Fibroblast of villous mesenchyme (primary cell): ENCODE results near the gene SEL1L. TPM values are rescaled to one million over a fixed set of nuclear protein-coding genes. Genes with fewer than 3 reads are reported as not detected.
"Not testable (repeated sequence)": the region's sequence is repeated elsewhere in the genome, so short reads cannot be mapped to it uniquely, and the experiment has no call there.

Experiments
- DNase-seq: peaks from one replicate; pipeline ENCODE4 v3.0.0-alpha.2; 2010; ENCODE audit warnings: low read depth
- H3K4me3 ChIP-seq: 2 replicates; pipeline ENCODE4 v1.5.1; 2011; ENCODE audit warnings: low read depth, mild to moderate bottlenecking, low read length
- total RNA-seq: library from RNA; depleted of rRNA; stranded (reverse); fragments of >200 nt; gene quantifications from 2 replicates; pipeline ENCODE4 v1.2.3, GENCODE V29; 2012
- TF ChIP-seq, protein P1 (sequence below): IDR thresholded peaks from 2 replicates; pipeline ENCODE4 v1.5.1; 2012; ENCODE audit warnings: low read depth, mild to moderate bottlenecking, low read length; ENCODE audit not compliant: insufficient read depth

Gene SEL1L
- total RNA-seq, 1 donor = 97.6 TPM

DNA sequence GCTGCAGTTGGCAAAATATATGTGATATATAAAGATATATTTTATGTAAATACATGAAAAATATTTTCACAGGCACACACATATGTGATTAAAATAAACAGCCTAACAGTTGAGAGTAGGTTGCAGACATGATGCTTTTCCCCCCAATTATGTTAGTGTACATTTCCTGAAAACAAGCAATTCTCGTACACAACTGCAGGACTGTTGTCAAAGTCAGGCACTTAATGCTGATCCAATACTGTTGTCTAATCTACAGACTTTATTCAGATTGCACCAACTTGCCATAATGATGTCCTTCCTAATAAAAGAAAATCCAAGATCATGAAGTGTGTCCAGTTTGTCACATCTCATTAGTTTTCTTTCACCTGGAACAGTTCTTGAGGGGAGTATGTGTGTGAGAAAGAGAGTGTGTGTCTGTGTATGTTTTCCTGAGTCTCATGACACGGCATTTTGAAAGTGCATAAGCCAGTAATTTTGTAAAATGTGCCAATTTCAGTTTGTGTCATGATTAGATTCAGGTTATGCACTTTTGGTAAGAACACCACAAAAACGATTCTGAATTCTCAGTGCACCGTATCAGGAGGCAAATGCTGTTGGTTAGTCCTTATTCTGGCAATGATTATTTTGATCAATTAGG lies 16.5 kb upstream of the SEL1L start:
- TF ChIP-seq, protein P1, sequence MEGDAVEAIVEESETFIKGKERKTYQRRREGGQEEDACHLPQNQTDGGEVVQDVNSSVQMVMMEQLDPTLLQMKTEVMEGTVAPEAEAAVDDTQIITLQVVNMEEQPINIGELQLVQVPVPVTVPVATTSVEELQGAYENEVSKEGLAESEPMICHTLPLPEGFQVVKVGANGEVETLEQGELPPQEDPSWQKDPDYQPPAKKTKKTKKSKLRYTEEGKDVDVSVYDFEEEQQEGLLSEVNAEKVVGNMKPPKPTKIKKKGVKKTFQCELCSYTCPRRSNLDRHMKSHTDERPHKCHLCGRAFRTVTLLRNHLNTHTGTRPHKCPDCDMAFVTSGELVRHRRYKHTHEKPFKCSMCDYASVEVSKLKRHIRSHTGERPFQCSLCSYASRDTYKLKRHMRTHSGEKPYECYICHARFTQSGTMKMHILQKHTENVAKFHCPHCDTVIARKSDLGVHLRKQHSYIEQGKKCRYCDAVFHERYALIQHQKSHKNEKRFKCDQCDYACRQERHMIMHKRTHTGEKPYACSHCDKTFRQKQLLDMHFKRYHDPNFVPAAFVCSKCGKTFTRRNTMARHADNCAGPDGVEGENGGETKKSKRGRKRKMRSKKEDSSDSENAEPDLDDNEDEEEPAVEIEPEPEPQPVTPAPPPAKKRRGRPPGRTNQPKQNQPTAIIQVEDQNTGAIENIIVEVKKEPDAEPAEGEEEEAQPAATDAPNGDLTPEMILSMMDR = no peak
- no peak for DNase-seq
- H3K4me3 ChIP-seq = no peak overlapping the region

DNA sequence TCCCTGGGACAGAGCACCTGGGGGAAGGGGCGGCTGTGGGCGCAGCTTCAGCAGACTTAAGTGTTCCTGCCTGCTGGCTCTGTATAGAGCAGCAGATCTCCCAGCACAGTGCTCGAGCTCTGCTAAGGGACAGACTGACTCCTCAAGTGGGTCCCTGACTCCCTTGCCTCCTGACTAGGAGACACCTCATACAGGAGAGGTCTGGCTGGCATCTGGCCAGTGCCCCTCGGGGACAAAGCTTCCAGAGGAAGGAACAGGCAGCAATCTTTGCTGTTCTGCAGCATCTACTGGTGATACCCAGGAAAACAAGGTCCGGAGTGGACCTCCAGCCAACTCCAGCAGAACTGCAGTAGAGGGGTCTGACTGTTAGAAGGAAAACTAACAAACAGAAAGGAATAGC lies 7.6 kb upstream of the SEL1L start:
- DNase-seq, H3K4me3 ChIP-seq: not testable (repeated sequence)

DNA sequence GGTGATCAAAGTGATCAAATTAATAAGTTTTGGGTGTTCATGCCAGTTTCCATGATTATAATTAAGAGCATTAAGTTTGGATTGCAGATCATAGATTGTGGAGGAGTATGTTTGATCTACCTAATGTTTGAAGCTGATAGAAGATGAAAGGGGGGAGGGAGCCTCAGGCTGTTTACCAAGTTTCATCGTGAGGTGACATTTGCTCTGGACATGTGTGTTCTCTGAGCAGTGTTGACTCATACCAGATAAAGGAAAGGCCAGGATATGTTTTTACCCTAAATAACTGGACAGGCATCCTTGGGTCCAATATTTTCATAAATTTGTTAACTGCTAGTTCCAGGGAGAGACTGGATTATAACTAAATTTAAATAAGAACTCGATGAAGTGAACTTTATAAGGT lies 3.5 kb upstream of the SEL1L start:
- TF ChIP-seq, protein P1 = no peak
- no peak for DNase-seq
- H3K4me3 ChIP-seq = no peak overlapping the region

DNA sequence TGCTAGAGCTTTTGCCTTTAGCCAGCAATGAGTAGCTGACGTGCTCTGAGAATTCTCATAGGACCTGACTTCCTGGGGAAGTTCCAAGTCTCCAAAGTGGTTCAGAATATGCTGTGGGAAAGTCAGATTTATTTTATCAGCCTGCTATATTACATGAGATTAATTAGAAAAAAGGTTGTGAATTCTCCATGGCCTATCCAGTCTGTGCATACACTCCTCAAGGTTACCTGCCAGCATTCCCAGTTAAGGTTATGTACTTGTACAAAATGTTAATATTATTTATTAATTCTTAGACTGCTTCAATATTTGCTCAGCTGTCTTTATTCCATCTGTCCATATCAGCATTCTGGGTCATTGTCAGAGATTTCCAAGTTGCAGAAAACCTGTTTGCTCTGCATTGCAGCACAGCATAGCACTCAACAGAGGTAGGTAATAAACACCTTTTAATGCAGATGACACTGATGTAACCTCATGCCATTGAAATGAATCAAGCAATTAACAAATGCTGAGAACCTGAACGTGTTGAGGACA lies 2.7 kb upstream of the SEL1L start:
- no peak for DNase-seq
- no peak overlapping the region for H3K4me3 ChIP-seq
- TF ChIP-seq, protein P1 = no peak

DNA sequence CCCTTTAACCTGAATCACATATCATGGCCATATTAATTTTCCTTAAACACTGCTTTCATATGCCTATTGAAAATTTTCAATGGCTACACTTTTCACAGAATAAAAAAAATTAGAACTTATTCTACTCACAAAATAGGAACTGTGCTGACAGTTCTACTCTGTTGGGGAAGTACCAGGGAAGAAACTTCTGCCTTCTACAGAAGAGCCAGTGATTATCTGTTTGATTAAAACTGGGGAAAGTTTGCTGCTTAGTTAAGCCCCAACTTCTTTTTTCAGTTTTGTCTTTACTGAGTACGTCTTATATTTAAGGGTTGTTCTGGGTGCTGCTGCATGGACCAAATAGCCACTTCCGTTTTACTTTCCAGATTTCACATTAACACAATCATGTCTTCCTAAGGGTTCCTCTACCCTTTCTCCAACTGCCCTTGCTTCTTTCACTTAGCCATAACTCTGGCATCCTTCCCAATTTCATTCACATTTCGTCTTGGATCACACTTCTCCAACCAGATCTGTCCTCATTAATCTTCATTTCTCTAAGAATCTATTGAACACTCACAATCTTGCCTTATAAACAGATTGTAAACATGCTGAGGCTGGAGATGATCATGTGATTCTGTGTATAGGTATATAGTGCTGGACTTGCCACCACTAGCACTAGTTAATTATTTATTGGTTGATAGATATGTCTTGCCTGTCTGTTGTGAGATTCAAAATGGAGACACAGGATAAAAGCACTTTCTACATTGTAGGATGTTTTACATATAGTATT lies 1.9 kb upstream of the SEL1L start:
- no peak for DNase-seq
- H3K4me3 ChIP-seq = no peak overlapping the region
- TF ChIP-seq, protein P1 = no peak

DNA sequence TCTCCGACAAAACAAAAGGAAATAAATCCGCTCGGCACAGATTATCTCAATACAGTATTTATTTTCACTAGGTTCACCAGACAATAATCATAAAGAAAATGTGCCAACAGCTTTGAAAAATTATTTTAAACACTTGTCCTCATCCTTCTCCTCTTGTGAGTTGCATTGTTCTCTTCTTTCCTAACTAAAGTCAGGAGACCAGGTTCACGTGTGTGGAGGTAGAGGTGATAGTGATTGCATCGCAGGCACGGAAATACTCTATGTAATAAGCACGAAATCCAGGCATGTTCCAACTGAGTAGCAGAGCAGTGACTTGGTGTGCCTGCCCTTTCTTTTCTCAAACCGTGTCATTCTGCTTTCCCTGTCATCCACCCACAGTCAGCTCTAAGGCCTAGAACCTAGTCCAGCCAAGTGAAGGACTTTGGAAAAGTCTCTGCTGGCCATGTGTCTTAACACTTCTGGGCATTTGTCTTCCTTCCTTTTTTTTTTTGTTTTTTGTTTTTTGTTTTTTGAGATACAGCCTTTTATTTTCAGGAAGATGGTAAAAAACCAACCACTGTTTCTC lies 939 bp upstream of the SEL1L start:
- no peak for DNase-seq
- no peak overlapping the region for H3K4me3 ChIP-seq
- TF ChIP-seq, protein P1 = no peak

DNA sequence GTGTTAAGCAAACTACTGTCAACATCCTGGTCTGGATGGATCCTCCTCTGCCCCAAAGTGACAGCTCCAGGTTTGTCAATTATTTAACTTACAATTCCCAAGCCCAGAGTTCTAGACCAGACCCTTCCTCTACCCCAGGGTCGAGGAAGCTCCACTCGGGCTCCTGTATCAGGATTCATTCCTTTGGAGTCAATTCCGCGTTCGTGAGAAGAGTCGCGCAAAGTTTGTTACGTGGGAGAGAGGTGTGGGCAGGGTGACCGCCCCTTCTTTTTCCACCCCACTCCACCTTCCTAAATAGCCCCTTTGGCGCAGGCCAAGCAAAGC lies 479 bp downstream of the SEL1L start:
- TF ChIP-seq, protein P1 = no peak
- peak overlapping the region; percentile 97 for H3K4me3 ChIP-seq
- DNase-seq = peak; percentile 19
